HUES64 (cell line): Measurements from ENCODE around the gene CHN2.
"Not testable (repeated sequence)": the region's sequence is repeated elsewhere in the genome, so short reads cannot be mapped to it uniquely, and the experiment has no call there.

Experiments
- H3K27ac ChIP-seq: 2 replicates; pipeline ENCODE4 v1.7.0; 2013; ENCODE audit warnings: low read depth, low read length, inconsistent platforms
- H3K27me3 ChIP-seq: 2 replicates; pipeline ENCODE4 v1.6.1; 2013; ENCODE audit warnings: mild to moderate bottlenecking, low read length; ENCODE audit not compliant: insufficient read depth
- H3K36me3 ChIP-seq: 2 replicates; pipeline ENCODE4 v1.6.1; 2013; ENCODE audit warnings: mild to moderate bottlenecking, low read length; ENCODE audit not compliant: insufficient read depth
- H3K4me1 ChIP-seq: 2 replicates; pipeline ENCODE4 v1.6.1; 2013; ENCODE audit warnings: mild to moderate bottlenecking, low read length, moderate library complexity; ENCODE audit not compliant: insufficient read depth
- H3K4me3 ChIP-seq: 2 replicates; pipeline ENCODE4 v1.5.1; 2013; ENCODE audit warnings: mild to moderate bottlenecking, low read length, moderate library complexity
- H3K9ac ChIP-seq: 2 replicates; pipeline ENCODE4 v1.6.1; 2013; ENCODE audit warnings: mild to moderate bottlenecking, low read depth, low read length
- H3K9me3 ChIP-seq: 2 replicates; pipeline ENCODE4 v1.6.1; 2013; ENCODE audit warnings: low read depth, low read length; ENCODE audit not compliant: insufficient read depth
- WGBS: fragments of 150-250, 120-280 bp; methylation state at CpG from one replicate; pipeline ENCODE4 v1.1.7; 2013; ENCODE audit warnings: missing lambda C conversion rate; 5-methylcytosine and 5-hydroxymethylcytosine counted together

The CHN2 gene

DNA sequence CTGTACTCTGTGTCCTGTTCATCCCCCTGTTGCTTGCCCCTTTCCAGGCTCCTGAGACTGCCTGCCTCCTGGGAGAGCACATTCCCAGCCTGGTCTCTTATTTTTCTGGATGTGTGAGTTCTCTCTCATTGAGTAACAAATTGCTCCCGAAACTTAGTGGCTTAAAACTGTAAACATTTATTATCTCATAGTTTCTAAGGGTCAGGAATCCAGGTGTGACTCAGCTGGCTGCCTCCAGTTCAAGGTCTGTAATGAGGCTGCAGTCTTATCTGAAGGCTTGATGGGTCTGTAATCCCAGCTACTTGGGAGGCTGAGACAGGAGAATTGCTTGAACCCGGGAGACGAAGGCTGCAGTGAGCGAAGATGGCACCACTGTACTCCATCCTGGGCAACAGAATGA lies 315.5 kb downstream of the CHN2 start:
- 96% methylated on average over 4 of the region's 4 CpGs for WGBS
- H3K9me3 ChIP-seq = no peaks in the 10 kb centered on the region
- H3K36me3 ChIP-seq = no peaks in the 10 kb centered on the region

DNA sequence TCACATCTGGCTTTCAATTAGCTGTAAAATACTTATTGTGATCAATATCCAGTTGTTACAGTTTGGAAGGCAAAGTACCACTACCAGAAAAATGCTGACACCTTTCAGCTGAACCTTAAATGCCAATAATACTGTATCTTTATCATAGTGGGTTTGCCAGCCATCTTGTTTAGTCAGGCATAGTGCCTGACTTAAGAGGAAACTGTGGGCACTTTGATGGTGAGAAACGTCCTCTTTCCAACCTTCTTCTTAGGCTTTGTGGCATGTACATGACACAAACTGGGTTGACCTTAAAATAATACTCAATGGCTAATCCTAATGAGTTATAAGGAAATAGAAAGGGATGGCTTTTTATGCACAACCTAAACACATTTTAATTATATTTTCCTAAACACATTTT lies 316.8 kb downstream of the CHN2 start:
- 93% methylated on average over 1 of the region's 1 CpG for WGBS
- Histone ChIP-seq H3K4me1 (no peaks in the 10 kb centered on the region), H3K9ac (no peak overlapping the region), H3K27ac (no peak overlapping the region), H3K4me3 (no peak overlapping the region), H3K27me3 (no peaks in the 10 kb centered on the region), H3K9me3 (no peaks in the 10 kb centered on the region), H3K36me3 (no peaks in the 10 kb centered on the region)

More for the DNA sequence above, 315.5 kb downstream of the CHN2 start:
- no peak overlapping the region for H3K27ac ChIP-seq
- H3K4me1 ChIP-seq = no peaks in the 10 kb centered on the region
- no peak overlapping the region for H3K4me3 ChIP-seq
- no peak overlapping the region for H3K9ac ChIP-seq
- no peaks in the 10 kb centered on the region for H3K27me3 ChIP-seq

DNA sequence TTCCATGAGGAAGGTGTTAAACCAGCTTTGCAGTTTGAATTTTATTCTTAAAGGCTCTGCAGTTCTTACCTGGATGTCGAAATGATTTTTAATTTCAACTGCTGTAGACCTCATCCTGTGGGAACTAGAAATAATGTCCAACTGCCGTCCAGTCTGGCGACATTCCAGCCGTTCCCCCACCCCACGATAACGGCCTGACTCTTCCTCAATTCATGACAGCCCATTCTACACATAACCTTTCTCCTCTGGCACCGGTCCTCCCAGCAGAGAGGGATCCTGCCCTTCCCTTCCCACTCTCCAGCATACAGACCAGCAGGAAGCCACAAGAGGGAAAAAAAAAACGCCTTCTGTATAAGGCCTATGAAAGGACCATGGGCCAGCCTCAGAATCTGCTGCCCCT lies 317.3 kb downstream of the CHN2 start:
- 75% methylated on average over 8 of the region's 8 CpGs for WGBS

DNA sequence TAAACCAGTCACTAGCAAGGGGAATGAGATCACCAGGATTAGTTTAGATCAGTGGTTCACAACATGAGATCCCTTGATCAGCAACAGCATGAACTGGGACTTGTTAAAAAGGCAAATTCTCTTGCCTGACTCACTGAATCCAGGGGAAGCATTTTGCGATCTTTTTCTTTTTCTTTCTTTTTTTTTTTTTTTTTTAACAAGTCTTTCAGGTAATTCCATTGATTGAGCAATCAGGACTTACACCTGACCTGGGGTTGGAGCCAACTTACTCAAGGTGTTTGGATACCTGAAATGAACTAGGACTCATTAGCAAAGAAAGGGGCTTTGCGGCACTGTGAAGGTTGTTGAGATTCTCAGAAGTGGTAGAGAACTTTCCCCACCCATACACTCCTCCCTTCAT lies 321.9 kb downstream of the CHN2 start:
- no peak overlapping the region for H3K9ac ChIP-seq
- no peak overlapping the region for H3K4me3 ChIP-seq
- no peaks in the 10 kb centered on the region for H3K36me3 ChIP-seq
- no peaks in the 10 kb centered on the region for H3K27me3 ChIP-seq
- no peaks in the 10 kb centered on the region for H3K4me1 ChIP-seq
- no peaks in the 10 kb centered on the region for H3K9me3 ChIP-seq
- H3K27ac ChIP-seq = no peak overlapping the region
- WGBS = 86% methylated on average over 2 of the region's 2 CpGs

More for the DNA sequence above, 317.3 kb downstream of the CHN2 start:
- Histone ChIP-seq H3K4me1 (no peaks in the 10 kb centered on the region), H3K9ac (no peak overlapping the region), H3K36me3 (no peaks in the 10 kb centered on the region), H3K4me3 (no peak overlapping the region), H3K27me3 (no peaks in the 10 kb centered on the region), H3K27ac (no peak overlapping the region), H3K9me3 (no peaks in the 10 kb centered on the region)

DNA sequence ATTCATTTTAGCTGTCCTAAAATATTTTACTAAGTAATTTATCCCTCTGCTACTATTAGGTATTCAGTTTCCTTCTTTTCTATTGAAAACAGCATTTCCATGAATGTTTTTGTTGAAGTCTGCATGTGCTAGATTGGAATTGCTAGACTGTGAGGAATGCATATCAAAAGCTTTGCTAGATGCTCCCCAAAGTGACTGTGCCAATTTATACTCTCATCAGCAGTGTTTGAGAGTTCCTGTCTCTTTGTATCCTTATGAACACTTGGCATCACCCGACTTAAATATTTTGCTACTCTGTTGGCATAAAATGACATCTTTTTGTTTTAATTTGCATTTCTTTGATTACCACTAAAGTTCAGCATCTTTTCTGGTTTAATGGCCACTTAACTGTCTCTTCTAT lies 324.0 kb downstream of the CHN2 start:
- H3K4me1 ChIP-seq = no peaks in the 10 kb centered on the region
- WGBS = 100% methylated on average over 1 of the region's 1 CpG
- H3K27ac ChIP-seq = no peak overlapping the region
- no peaks in the 10 kb centered on the region for H3K36me3 ChIP-seq
- H3K27me3 ChIP-seq = no peaks in the 10 kb centered on the region
- H3K9ac ChIP-seq = no peak overlapping the region
- no peak overlapping the region for H3K4me3 ChIP-seq
- H3K9me3 ChIP-seq = no peaks in the 10 kb centered on the region

DNA sequence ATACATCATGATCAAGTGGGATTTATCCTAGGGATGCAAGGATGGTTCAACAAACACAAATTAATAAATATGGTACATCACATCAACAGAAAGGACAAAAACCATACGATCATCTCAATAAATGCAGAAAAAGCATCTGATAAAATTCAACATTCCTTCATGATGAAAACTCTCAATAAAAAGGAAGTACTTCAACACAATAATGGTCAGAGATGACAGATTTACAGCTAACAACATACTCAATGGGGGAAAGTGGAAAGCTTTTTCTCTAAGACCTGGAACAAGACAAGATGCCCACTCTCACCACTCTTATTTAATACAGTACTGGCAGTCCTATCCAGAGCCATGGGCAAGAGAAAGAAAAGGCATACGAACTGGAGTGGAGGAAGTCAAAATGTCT lies 329.2 kb downstream of the CHN2 start:
- Histone ChIP-seq H3K9me3 (no peaks in the 10 kb centered on the region), H3K4me1 (peaks cover 6% of the 10 kb centered on the region; the same call in 1 of the 2 replicates), H3K27me3 (no peaks in the 10 kb centered on the region), H3K4me3 (no peak overlapping the region), H3K27ac (no peak overlapping the region), H3K9ac (no peak overlapping the region), H3K36me3 (no peaks in the 10 kb centered on the region)
- 100% methylated on average over 1 of the region's 2 CpGs for WGBS

DNA sequence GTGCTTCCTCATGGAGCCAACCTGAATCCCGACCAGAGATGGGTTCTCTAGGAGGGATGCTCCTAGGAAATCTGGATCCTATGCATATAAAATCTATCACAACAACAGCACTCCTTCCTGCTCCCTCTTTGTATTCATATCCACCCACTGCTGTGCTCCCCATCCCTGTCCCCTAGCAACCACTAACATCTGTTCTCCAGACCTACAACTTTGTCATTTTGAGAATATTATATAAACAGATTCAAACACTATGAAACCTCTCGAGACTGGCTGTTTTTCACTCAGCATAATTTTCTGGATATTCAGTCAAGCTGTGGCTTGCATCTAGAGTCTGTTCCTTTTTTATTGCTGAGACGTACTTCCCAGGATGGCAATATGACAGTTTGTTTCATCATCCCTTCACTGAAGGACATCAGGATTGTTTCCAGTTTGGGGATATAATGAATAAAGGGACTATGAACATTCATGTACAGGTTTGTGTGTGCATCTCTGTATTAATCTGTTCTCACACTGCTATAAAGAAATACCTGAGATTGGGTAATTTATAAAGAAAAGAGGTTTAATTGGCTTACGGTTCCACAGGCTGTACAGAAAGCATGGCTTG lies 333.0 kb downstream of the CHN2 start:
- H3K27me3 ChIP-seq = no peaks in the 10 kb centered on the region
- no peak overlapping the region for H3K27ac ChIP-seq
- H3K36me3 ChIP-seq = no peaks in the 10 kb centered on the region
- no peak overlapping the region for H3K9ac ChIP-seq
- H3K4me1 ChIP-seq = peaks cover 8% of the 10 kb centered on the region; the same call in 1 of the 2 replicates
- H3K9me3 ChIP-seq = no peaks in the 10 kb centered on the region
- no peak overlapping the region for H3K4me3 ChIP-seq
- 92% methylated on average over 4 of the region's 4 CpGs for WGBS

DNA sequence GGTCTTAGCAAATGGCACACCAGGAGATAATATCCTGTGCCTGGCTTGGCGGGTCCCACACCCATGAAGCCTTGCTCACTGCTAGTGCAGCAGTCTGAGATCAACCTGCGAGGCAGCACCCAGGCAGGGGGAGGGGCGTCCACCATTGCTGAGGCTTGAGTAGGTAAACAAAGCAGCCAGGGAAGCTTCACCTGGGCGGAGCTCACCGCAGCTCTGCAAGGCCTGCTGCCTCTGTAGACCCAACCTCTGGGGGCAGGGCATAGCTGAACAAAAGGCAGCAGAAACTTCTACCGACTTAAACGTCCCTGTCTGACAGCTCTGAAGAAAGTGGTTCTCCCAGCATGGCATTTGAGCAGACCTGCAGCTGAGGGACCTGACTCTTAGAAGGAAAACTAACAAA lies 334.0 kb downstream of the CHN2 start:
- not testable (repeated sequence) for H3K4me3 ChIP-seq, H3K36me3 ChIP-seq, H3K9me3 ChIP-seq, H3K27me3 ChIP-seq, H3K4me1 ChIP-seq, H3K9ac ChIP-seq, H3K27ac ChIP-seq
- 58% methylated on average over 7 of the region's 7 CpGs for WGBS
